GM18868 (cell line): ENCODE data around the gene ZDHHC5.
A peak's percentile ranks its signal among the peaks of the same experiment; 100 is the strongest.
"Not testable (repeated sequence)": the region's sequence is repeated elsewhere in the genome, so short reads cannot be mapped to it uniquely, and the experiment has no call there.

Source experiments
- ATAC-seq: cut with Tn5 transposase; IDR thresholded peaks from one replicate; pipeline ENCODE4 v1.9.1; 2021; ENCODE audit warnings: mild to moderate bottlenecking, moderate library complexity; ENCODE audit not compliant: unreplicated experiment

The ZDHHC5 gene

GRCh38 chr11:57662893-57663292 lies 5.0 kb upstream of the ZDHHC5 start:
- ATAC-seq: no peak

GRCh38 chr11:57663975-57664374 lies 3.9 kb upstream of the ZDHHC5 start:
- no peak for ATAC-seq

GRCh38 chr11:57667117-57667735 lies 688 bp upstream of the ZDHHC5 start:
- peak; percentile 65 for ATAC-seq

DNA sequence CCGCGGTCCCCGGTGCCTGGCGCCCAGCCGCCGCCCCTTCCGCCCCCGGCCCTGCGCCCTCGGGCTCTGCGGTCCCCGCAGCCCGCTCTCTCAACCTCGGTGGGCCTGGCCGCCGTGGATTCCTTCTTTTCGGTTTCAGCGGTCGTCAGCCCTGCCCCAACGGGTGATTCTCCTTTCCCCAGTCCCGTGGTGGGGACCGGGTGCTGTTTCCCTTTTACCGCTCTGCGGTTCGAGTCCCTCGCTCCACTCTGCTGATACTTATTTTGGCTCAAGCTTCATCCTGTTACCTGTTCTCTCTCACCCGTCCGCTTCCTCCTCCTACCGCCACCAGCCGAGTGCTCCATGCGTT lies 494 bp downstream of the ZDHHC5 start:
- ATAC-seq: peak; percentile 2

GRCh38 chr11:57674251-57674650 lies 6.3 kb downstream of the ZDHHC5 start:
- ATAC-seq: no peak

DNA sequence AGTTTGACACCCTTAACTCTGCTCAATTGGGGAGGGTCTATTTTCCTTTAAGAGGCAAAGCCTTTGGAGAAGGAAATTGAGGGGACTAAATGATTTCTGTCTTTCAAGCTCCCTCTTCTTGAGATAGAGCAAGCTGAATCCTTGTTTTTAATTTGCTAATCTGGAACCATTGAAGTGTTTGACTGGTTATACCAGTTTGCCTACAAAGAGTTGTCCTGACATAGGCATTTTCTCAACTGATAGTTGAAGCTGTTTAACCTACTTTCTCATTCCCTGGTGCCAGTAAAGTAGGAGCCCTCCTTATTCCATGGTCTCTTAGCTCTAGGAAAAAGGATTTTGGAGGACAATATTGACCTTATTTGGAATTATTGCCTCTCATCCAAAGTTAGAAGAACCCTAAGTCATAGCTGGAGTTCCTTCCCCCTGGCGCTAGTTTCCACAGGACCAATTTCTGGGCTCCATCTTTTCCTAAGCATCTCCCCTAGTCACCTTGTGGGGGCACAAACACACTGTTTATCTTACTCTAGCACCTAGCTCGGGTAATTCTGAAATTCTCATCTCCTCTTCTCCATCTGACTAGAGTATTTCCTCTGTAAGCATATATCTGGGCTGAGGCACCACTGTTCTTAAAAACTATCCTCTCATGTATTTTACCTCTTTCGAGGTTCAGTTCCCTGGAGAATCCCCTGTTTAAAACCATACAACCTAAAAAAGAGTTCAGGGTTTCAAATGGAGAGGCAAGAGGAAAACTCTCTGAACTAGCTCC lies 7.4 kb downstream of the ZDHHC5 start:
- no peak for ATAC-seq

DNA sequence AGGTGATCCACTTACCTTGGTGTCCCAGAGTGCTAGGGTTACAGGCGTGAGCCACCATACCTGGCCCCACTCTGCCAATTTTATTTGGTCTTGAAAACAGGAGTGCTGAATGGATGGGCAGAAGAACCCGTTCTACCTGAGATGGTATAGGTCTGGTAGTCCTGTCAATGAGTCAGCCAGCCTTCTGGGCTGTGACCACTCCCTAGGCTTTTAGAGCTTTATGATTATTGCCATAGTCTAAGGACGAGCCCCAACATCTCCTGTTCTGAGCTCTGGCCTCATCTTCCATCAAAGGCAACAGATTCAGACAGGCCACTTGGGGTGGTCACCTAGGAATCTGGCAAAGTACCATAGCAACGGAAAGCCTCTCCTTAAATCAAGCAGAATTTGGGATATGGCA lies 11.5 kb downstream of the ZDHHC5 start:
- ATAC-seq: no peak

GRCh38 chr11:57680552-57680874 lies 12.6 kb downstream of the ZDHHC5 start:
- ATAC-seq: no peak

DNA sequence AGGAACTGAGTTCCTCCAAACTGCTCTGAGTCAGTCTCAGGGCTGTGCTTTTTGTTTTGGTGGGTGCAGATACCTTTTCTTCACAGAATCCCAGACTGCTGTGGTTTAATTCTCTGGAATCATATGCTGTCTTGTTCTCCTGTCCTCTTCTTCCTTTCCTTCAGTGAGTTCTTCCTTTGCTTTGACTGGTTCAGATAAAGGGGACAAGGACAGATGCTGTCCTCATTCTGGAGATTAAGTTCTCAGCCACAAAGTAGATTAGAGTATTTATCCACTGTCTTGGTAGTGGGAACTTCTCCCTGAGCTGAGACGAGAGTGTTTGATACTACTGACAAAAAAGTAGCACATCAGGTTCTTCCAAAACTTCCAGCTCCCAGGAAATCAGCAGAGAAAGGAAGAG lies 13.3 kb downstream of the ZDHHC5 start:
- no peak for ATAC-seq

DNA sequence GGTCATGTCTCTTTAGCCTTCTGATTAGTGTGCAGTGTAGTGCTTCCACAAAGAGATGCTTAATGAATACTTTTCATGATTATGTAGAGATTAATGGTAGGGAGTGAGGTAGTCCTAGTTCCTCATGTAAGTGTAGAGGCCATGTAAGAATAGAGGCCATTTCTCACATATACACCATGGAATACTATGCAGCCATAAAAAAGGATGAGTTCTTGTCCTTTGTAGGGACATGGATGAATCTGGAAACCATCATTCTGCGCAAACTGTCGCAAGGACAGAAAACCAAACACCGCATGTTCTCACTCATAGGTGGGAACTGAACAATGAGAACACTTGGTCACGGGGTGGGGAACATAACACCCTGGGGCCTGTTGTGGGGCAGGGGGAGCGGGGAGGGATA lies 22.6 kb downstream of the ZDHHC5 start:
- not testable (repeated sequence) for ATAC-seq

GRCh38 chr11:57698843-57699365 lies 31.0 kb downstream of the ZDHHC5 start:
- no peak for ATAC-seq

GRCh38 chr11:57699813-57700212 lies 31.9 kb downstream of the ZDHHC5 start:
- no peak for ATAC-seq

DNA sequence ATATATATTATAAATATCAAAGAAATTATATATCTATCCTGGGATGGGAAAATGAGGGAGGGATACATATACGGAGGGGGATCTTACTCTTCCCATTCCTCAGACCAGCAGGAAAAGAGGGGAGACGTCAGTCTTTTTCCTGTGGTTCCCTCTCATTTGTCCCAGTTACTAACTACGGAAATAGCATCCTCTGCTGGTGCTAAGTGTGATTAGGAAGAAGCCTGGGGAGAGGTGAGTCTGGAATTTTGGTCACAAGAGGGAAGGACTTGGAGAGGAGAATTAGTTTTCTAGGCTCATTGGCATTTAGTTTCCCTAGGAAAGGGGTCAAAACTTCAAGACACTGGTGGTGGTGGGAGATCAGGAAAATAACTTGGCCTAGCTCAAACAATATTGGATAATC lies 32.5 kb downstream of the ZDHHC5 start:
- no peak for ATAC-seq

DNA sequence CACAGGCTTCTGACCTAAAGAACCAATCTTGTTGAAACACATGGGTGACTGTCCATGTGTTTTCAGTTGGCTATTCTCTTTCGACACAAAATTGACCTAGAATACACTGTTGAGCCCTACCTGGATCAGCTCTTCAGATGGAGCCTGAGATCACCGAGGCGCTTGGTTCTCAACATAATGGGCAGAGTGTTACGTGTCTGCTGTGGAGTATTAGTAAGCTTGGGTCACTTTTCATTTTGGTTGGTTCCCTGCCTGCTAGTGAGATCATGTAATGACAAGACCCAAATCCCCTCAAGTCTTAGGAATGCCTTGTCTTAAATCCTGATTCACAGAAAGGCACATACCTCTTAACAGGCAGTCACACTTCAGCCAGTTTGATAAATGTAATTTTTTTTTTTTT lies 35.4 kb downstream of the ZDHHC5 start:
- no peak for ATAC-seq

DNA sequence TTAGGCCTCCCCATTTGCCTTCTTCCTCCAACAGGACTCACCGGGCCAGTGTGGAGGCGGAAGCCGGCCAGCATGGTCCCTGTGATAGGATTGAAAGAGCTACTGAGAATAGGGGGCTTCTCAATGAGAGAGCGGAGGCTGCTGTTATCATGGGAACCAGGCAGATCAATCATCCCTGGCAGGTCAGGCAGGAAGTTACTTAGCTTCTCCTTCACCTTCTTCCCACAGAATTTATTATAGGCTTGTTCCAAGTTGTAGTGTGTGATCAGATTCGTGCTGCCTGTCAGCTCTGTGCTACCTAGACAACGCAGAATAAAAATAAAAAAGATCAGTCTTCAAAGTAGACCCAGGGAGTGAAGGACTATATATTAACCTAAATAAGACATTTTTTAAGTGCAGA lies 37.0 kb downstream of the ZDHHC5 start:
- no peak for ATAC-seq

GRCh38 chr11:57705432-57705831 lies 37.5 kb downstream of the ZDHHC5 start:
- not testable (repeated sequence) for ATAC-seq

GRCh38 chr11:57709802-57710367 lies 42.0 kb downstream of the ZDHHC5 start:
- no peak for ATAC-seq

DNA sequence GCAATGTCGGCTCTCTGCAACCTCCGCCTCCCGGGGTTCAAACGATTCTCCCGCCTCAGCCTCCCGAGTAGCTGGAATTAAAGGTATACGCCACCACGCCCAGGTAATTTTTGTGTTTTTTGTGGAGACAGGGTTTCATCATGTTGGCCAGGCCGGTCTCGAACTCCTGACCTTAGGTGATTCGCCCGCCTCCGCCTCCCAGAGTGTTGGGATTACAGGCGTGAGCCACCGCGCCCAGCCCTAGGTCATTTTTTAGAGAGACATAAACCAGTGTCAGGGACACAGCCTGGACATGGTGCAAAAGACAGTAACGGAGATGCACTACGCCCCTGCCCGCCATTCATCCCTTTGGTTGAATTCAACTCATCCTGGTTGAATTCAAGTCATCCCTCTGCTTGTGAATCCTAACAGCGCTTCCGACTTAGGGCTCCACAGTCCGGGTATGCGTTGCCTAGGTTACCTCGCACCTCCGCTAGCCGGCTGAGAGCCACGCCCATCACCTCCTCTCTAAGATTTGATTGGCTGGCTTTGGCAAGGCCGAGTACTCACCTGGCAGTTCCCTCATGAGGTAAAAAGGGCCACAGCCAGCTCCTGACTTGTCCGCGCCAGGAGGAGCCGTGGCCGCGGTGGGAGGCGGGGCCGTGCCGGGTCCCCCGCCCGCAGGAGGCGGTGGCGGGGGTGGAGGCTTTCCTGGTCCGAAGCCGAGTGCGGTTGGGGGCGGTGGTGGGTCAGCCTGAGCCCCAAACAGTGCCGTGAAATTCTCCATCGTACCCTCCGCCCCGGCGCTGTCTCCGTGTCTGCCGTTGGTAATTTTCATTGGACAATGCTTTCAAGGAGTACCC lies 43.7 kb downstream of the ZDHHC5 start, which contains the start of gene MED19:
MED19 (minus strand) TSS at position 802 of the 842 bp plus-strand sequence; CDS start at position 766, 36 bp downstream.
- peak; percentile 41 for ATAC-seq

DNA sequence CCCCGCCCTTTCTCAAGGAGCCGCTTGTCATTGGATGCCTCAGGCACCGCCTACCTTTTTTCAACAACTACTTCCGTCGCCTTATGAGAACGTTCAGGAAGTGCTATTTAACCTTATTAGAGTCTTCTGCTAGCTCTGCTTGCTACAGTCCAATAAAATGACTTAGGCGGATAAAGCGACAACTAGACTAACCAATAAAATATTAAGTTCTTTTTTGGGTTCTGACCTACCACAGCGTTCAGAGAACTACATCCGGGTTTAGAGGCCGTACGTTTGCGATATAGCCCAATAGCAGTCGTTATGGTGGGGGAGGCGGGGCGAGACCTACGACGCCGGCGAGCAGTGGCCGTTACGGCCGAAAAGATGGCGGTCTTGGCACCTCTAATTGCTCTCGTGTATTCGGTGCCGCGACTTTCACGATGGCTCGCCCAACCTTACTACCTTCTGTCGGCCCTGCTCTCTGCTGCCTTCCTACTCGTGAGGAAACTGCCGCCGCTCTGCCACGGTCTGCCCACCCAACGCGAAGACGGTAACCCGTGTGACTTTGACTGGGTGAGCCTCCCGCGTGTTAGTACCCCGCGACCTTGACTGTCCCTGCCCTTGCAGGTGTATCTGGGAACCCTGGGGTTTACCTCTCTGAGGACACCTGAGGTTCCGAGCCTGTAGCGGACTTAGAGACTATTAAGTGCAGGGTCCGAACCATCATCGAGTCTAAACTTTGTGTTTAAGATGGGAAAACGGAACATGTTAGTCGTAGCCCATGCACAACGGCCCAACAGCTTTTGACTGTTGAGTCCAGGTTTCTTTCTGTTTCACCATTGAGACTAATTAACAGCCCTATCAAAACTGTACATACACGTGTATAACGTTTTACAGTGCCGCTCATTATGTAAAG lies 44.6 kb downstream of the ZDHHC5 start, which contains the start of gene TMX2:
TMX2 (plus strand) TSS at position 338 of the 895 bp plus-strand sequence; CDS start at position 364, 26 bp downstream.
- ATAC-seq: peak; percentile 93

- ATAC-seq: no peak
These were observed 45.9 kb downstream of the ZDHHC5 start for GRCh38 chr11:57713835-57714234.
